Measurements from ENCODE around the gene TADA1. TPM values are rescaled to one million over a fixed set of nuclear protein-coding genes. Genes with fewer than 3 reads are reported as not detected.

The TADA1 gene
- total RNA-seq, 1 experiment from 2014 or later: 16.0 TPM

GRCh38 chr1:166855558-166855957 lies 20.5 kb downstream of the TADA1 start:
- Histone ChIP-seq H3K27ac (ENCODE audit: low read depth, low read length) (no peak overlapping the region), H3K27me3 (ENCODE audit: insufficient read depth, low read length) (no peaks in the 10 kb centered on the region), H3K9me2 (ENCODE audit: insufficient read depth) (no peaks in the 10 kb centered on the region), H3K79me2 (ENCODE audit: insufficient read depth, low read length) (peaks cover 49% of the 10 kb centered on the region), H3K4me1 (ENCODE audit: control insufficient read depth in 1 of 2, insufficient read depth in 2 of 2, low read length in 2 of 2) (no peaks in the 10 kb centered on the region), H3K9ac (ENCODE audit: low read length) (no peak overlapping the region), H3K4me3 (replicated peaks in 1 of 2; ENCODE audit: low read depth in 1 of 2, low read length in 2 of 2) (no peak overlapping the region), H3K9me3 (ENCODE audit: control insufficient read depth in 1 of 2, insufficient read depth in 1 of 2, low read depth in 1 of 2, low read length in 2 of 2) (no peaks in the 10 kb centered on the region), H2AFZ (ENCODE audit: low read depth, low read length, poor library complexity, severe bottlenecking) (no peak overlapping the region), H3K4me2 (ENCODE audit: low read length) (no peak overlapping the region), H3K36me3 (ENCODE audit: control insufficient read depth in 1 of 2, insufficient read depth in 2 of 2, low read length in 2 of 2) (peaks cover 31 to 59% of the 10 kb centered on the region in 2 experiments), H4K20me1 (ENCODE audit: insufficient read depth) (peaks cover 16% of the 10 kb centered on the region; the same call in 1 of the 2 replicates)
- ChIA-PET CTCF (interaction anchor here (1.2 kb wide), 1 partner anchor 55 kb away, joined by 3 read pairs; no protein-coding TSS in a partner anchor), POLR2A (interaction anchor here (0.7 to 1.3 kb wide), 2 partner anchors 16 to 19 kb away, joined by 3 to 6 read pairs; partner anchors contain the start of gene POGK), RAD21 (ENCODE audit: low non-redundant PET in 1 of 2, low total read pairs in 2 of 2, uncharacterized antibody in 2 of 2, unreplicated experiment in 2 of 2) (no interaction called here)
- no peak for ATAC-seq
- TF ChIP-seq CBX3 (IDR thresholded peaks at IDR 0.05; ENCODE audit: low read depth) (no peak), ELF1 (IDR thresholded peaks at IDR 0.05; ENCODE audit: borderline replicate concordance, low read depth) (no peak), SRF (IDR thresholded peaks at IDR 0.05; ENCODE audit: low read depth) (no peak), EZH2phosphoT487 (IDR thresholded peaks at IDR 0.05; ENCODE audit: borderline replicate concordance) (no peak), YY1 (IDR thresholded peaks at IDR 0.05; ENCODE audit: extremely low read depth, insufficient replicate concordance, low read depth, low read length) (no peak), ATF3 (IDR thresholded peaks at IDR 0.05) (no peak), ZBTB33 (IDR thresholded peaks at IDR 0.05; ENCODE audit: extremely low read depth, insufficient replicate concordance, low read length) (no peak), RAD21 (IDR thresholded peaks at IDR 0.05; ENCODE audit: low read depth) (no peak), MAX (IDR thresholded peaks at IDR 0.05) (no peak), ZNF274 (IDR thresholded peaks at IDR 0.05; ENCODE audit: low read depth, low read length) (no peak), REST (IDR thresholded peaks at IDR 0.05; ENCODE audit: low read depth) (no peak), POLR2AphosphoS5 (IDR thresholded peaks at IDR 0.05; ENCODE audit: low read depth, low read length) (no peak), SIN3A (IDR thresholded peaks at IDR 0.05; ENCODE audit: low read depth) (no peak), SP1 (IDR thresholded peaks at IDR 0.05; ENCODE audit: low read depth) (no peak), FOSL1 (IDR thresholded peaks at IDR 0.05; ENCODE audit: low read depth) (no peak), CEBPB (IDR thresholded peaks at IDR 0.05; ENCODE audit: low read depth) (no peak), EZH2 (IDR thresholded peaks at IDR 0.05) (no peak), JUND (IDR thresholded peaks at IDR 0.05) (no peak)
- no peak for DNase-seq (ENCODE audit: low read depth, low spot score)
- intact Hi-C loops (cut with micrococcal nuclease): no loop called here
- BruUV-seq (replicated peaks): no TSS peak
